Fibroblast of the aortic adventitia (primary cell): Measurements from ENCODE around the gene CACNA1I. TPM values are rescaled to one million over a fixed set of nuclear protein-coding genes. Genes with fewer than 3 reads are reported as not detected.
A peak's percentile ranks its signal among the peaks of the same experiment; 100 is the strongest.

ENCODE experiments used
- DNase-seq: peaks from one replicate; pipeline ENCODE4 v3.0.0-alpha.2; 2010; ENCODE audit warnings: low read depth
- H3K4me3 ChIP-seq: 2 replicates; pipeline ENCODE4 v1.5.1; 2011; ENCODE audit warnings: low read depth, mild to moderate bottlenecking, control low read depth, low read length, moderate library complexity
- total RNA-seq: library from RNA; depleted of rRNA; stranded (reverse); fragments of >200 nt; gene quantifications from 2 replicates; pipeline ENCODE4 v1.2.3, GENCODE V29; 2012; ENCODE audit warnings: low replicate concordance
- TF ChIP-seq, protein P1 (sequence below): IDR thresholded peaks from 2 replicates; pipeline ENCODE4 v1.5.1; 2011; ENCODE audit warnings: mild to moderate bottlenecking, low read length, control low read depth, inconsistent platforms; ENCODE audit not compliant: insufficient read depth

CACNA1I gene
- total RNA-seq, 1 donor = under 0.01 TPM

DNA sequence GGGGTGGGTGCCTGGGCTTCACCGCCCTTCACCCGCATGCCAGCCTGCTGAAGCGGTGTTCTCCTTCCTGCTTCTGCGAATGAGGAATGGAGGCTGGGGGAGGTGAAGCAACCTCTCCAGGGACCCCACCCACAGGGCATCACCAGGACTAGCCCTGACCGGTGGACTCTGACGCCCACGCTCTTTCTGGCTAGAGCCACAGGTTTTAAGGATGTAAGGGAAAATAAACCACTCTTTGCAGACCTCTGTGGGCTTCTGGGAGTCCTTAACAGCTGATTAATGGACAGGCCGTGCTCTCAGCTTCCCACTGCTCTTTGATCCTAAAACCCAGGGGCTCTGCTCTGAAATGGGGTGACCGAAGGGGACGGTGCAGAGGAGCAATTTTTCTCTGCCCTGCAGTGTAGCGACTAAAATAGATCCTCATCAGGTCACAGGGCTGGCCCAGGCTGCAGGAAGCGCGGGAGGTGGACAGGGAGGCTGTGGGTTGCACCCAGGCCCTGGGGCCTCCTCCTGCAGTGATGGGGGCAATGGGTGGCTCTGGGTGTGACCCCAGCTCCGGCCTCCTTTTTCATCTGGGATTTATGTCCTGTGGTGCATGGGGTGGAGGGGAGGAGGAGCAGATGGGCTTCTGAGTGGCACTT, 127.4 kb downstream of the CACNA1I start:
- TF ChIP-seq, protein P1, sequence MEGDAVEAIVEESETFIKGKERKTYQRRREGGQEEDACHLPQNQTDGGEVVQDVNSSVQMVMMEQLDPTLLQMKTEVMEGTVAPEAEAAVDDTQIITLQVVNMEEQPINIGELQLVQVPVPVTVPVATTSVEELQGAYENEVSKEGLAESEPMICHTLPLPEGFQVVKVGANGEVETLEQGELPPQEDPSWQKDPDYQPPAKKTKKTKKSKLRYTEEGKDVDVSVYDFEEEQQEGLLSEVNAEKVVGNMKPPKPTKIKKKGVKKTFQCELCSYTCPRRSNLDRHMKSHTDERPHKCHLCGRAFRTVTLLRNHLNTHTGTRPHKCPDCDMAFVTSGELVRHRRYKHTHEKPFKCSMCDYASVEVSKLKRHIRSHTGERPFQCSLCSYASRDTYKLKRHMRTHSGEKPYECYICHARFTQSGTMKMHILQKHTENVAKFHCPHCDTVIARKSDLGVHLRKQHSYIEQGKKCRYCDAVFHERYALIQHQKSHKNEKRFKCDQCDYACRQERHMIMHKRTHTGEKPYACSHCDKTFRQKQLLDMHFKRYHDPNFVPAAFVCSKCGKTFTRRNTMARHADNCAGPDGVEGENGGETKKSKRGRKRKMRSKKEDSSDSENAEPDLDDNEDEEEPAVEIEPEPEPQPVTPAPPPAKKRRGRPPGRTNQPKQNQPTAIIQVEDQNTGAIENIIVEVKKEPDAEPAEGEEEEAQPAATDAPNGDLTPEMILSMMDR = no peak
- no peak overlapping the region for H3K4me3 ChIP-seq
- DNase-seq = no peak

DNA sequence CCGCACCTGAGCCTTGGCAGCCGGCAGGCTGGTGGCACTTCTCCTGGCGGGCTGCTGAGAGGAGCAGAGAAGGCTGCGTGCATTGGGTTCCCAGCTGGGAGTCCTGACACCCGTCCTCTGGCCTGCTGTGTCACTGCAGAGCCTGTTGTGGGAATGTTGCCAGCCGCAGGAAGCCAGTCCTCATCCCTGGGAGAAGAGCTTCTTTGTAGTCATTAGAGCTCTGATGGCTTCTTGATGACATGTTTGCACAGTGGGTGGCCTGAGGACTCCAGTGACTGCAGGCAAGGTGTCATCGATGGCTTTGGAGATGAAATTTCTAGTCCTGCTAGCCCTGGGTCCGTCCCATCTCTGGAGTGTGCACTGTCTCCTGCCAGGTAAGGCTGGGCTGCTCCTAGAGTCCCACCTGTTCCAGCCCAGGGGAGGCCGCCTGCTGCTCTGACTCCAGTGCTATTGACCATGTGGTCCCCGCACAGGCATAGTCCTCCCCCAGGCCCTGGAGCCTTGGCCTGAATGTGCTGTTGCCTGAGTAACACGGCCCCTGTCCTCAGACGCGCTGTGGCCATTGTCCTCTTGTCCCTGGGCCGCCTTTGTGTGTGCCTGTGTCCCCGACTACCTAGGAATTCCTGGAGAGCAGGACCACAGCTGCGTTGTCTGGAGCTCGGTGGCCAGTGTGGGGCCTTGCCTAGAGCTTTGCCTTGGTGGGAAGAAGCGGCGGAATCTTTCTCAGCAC, 129.2 kb downstream of the CACNA1I start:
- no peak for DNase-seq
- TF ChIP-seq, protein P1 = no peak
- H3K4me3 ChIP-seq = no peak overlapping the region

DNA sequence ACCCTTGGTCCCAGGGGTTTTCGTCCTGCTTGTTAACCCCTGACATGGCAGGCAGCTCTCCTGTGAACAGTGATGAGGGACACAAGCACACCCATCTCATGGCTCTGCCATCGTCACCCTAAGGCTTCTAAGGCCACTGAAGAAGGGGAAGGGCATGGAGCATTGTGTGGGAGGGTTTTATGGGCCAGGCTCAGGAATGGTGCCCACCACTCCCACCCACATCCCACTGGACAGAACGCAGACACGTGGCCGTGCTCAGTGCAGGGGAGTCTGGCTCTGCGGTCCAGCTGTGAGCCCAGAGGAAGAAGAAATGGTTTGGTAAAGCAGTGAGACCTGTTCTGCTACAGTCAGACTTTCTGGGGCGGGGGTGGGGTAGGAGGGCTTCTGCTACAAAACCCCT, 130.0 kb downstream of the CACNA1I start:
- no peak for DNase-seq
- H3K4me3 ChIP-seq = no peak overlapping the region
- TF ChIP-seq, protein P1 = no peak

DNA sequence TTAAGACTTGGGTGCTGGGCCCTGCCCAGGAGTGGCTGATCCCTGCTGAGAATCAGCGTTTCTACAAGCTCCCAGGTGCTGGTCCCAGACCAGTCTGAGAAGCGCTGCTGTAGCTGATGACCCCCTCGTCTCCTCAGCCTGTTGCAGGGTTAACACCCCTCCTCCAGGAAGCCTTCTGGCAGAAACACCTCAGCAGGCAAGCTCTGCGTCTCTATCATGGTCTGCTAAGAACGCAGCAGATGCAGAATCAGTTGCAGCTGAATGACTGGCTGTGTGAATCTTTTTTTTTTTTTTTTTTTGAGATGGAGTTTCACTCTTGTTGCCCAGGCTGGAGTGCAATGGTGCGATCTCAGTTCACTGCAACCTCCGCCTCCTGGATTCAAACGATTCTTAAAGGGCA, 132.5 kb downstream of the CACNA1I start:
- TF ChIP-seq, protein P1 = no peak
- DNase-seq = no peak
- no peak overlapping the region for H3K4me3 ChIP-seq

DNA sequence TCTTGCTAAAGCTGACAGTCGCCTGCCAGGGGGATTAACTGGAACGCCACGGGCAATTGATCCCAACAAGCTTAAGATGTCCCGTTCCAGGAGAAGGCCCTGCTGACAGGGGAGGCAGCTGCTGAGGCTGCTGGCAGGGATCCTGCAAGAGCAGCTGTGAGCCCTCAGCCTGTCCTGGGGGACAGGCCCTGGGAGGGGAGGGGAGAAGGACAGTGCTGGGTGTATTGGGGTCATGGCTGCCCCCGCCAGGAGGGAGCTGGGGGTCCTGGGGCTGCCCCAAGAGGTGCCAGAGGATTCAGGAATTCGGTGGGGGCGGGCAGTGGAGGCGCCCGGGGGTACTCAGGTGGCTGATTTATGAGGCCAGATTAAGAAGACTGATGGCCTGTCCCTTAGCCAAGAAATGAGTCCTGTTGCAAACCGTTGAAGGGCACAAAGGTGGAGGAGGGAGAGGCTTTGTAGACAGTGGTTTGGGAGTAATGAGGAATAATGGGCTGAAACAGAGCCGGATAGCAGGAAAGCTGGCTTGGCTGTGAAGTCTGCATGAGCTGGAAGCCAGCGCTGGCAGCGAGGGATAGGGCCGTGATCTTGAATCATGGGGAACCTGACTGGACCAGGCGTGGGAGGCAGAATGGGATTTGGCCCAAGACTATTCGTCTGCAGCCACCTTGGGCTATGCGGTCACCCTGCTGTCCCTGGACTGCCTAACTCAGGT, 133.5 kb downstream of the CACNA1I start:
- DNase-seq = peak; percentile 12
- H3K4me3 ChIP-seq = no peak overlapping the region
- TF ChIP-seq, protein P1 = no peak

DNA sequence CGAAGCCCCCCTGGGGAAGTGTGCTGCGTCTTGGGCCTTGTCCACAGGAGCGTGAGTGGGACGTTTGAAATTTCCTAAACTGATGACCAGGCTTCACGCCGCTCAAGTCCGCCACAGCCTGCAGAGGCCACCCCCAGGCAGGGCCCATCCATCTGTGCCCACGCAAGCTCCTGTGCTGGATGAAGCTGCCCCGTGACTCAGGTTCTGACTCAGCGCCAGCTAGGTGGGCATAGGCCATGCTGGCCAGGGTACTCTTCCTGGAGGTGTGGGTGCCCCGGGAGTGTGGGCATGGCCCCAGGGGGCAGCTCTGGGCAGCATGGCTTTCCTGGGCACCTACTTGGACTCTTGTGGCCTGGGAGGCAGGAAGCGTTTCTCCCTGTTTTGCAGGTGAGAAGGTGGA, 134.8 kb downstream of the CACNA1I start:
- no peak for DNase-seq
- H3K4me3 ChIP-seq = no peak overlapping the region
- TF ChIP-seq, protein P1 = no peak
